GM11168 (cell line): ENCODE measurements around the gene CGN.

Experiments
- in situ Hi-C: fragments of 300-500 bp; cut with MboI; formaldehyde crosslinking; loops from one replicate; pipeline ENCODE4 v1.12.0; 2022; ENCODE audit warnings: low sequenced_read_pairs; ENCODE audit not compliant: unreplicated experiment

Gene CGN

GRCh38 chr1:151546011-151546925, 35.1 kb downstream of the CGN start:
- in situ Hi-C loops, result no loop called here

GRCh38 chr1:151547119-151547899, 36.1 kb downstream of the CGN start:
- in situ Hi-C loops, result no loop called here

GRCh38 chr1:151547900-151548230, 36.7 kb downstream of the CGN start:
- in situ Hi-C loops, result no loop called here

DNA sequence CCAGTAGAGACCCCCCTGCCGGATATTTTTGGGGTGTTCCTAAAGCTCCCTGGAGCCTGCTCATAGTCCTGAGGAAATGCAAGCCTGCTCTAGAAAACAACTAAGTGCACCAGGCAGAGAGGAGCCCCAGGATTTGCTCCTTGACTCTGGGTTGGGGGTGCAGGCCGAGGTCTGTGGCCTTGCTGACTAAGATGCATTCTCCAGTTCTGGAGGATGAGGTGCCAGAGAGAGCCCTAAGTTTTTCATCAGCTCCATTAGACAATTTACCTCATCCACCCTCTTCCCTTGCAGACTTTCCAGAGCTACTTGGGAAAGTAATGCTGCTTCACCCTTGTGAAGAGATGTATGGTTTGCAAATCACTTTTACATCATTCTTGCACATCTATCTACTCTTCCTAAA, 38.0 kb downstream of the CGN start:
- in situ Hi-C loops, result no loop called here

DNA sequence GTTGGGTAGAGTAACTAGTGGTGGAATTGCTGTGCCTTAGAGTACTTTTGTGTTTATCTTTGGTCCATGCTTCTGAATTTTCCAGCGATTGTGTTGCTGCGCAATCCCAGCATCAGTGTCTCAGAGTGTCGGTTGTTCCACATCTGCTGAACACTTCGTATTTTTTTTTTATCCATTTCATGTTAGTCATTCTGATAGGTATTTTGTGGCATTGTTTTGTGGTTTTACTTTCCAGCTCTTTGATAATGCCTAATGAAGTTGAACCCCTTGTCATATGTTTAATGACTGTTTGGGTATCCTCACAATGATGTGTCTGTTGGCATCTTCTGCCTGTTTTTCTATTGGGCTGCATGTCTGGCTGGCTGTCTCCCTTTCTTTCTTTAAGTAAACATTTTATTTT, 42.5 kb downstream of the CGN start:
- in situ Hi-C loops, result no loop called here

GRCh38 chr1:151556052-151556451, 44.9 kb downstream of the CGN start:
- in situ Hi-C loops, result no loop called here

DNA sequence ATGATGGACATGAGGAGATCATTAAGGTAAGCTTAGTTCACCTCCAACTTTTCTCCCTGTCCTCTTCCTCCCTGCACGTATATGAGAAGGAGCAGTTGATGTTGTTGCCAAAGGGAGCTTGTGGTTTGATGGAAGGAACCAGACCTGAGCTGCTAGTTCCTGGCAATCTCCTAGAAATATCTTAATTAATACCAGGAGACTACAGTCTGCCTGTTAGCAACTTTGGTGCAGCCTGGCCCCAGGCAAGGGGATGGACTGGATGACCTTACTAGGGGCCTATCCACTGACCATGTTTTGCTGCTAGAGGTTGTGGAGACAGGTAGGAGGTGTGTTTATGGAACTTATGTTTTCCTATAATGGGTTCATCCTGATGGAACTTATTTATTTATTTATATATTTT, 51.5 kb downstream of the CGN start:
- in situ Hi-C loops, result no loop called here

- in situ Hi-C loops, result no loop called here
Measured at GRCh38 chr1:151563376-151563775, 52.2 kb downstream of the CGN start.

- in situ Hi-C loops, result no loop called here
Measured at GRCh38 chr1:151565502-151566189, 54.5 kb downstream of the CGN start.

GRCh38 chr1:151568626-151569088, 57.5 kb downstream of the CGN start:
- in situ Hi-C loops, result no loop called here

GRCh38 chr1:151570819-151571218, 59.6 kb downstream of the CGN start:
- in situ Hi-C loops, result no loop called here

DNA sequence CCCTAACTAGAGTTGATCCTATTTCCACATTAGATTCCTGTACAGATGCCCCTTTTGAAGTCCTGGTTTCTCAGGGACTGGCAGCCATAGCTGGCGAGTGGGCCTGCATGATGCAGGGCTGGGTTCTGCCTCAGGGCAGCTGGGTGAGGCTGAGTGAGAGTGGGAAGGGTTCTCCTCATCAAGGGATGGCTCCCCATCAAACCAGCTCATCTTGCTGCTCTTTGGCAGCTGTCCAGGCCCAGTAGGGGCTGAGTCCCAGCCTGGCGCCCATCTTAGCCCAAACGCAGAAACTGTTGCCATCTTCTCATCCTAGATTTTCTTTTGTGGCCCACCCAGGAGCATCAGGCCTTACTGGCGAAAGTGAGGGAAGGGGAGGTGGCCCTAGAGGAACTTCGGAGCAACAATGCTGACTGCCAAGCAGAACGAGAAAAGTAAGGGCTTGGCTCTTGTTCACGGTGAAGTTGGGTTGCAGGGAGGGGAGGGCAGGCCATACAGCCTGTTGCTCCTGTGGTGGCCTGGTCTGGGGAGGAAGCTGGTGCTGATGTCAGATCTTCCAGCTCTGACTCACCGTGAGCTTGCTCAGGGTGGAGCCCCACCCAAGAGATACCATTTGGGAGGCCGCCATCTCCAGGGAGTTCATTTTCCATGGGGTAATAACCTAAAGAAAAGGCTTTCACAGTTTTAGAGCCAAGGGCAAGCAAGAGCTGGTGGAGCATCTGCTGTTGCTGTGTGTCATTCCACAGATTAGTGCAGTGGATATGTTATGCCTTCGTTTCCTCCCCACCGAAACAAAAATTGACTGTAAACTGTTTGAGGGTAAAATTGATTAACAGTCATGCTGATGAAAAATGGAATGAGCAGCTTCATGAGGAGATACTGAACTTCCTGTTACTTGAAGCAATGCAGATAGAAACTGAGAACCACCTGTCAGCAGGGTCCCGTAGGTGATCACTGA, 63.7 kb downstream of the CGN start:
- in situ Hi-C loops, result no loop called here

GRCh38 chr1:151577173-151577572, 66.0 kb downstream of the CGN start:
- in situ Hi-C loops, result no loop called here

- in situ Hi-C loops, result no loop called here
Measured at GRCh38 chr1:151578941-151579340, 67.8 kb downstream of the CGN start.

DNA sequence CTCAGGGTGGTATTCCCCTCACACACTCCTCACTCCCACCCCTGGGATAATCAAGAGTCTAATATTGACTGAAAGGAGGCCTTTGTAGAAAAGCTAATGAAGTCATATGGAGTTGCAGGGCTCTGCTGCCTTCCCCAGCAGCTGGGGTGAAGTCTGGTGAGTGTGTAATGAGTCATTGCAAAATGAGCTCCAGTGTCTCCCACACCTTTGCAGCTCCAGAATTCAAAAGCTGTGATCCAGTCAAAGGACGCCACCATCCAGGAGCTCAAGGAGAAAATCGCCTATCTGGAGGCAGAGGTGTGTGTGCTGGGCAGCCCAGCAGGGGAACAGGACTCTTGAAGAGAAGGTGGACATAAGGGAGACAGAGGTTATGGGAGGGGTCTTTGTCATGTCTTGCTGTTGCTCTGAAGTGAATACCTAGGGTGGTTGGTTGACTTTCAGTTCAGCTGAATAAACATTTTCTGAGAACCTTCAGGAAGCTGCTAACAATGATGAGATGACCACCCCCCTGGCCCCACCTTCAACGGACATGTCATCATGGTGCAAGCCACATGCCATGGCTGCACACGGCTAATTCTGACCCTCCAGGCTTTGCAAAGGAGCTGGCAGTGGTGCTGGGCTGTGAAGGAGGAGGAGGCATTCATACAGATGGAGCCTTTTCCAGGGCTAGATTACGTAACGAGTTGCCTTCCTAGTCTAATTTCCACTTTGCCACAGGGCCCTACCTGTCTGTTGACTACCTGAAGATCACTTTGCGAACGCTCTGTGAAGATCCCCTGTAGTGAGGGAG, 68.4 kb downstream of the CGN start:
- in situ Hi-C loops, result no loop called here

GRCh38 chr1:151581451-151581850, 70.3 kb downstream of the CGN start:
- in situ Hi-C loops, result no loop called here

- in situ Hi-C loops, result no loop called here
Measured at GRCh38 chr1:151581921-151582320, 70.7 kb downstream of the CGN start.

- in situ Hi-C loops, result no loop called here
Measured at GRCh38 chr1:151583796-151584195, 72.6 kb downstream of the CGN start.

GRCh38 chr1:151584278-151584677, 73.1 kb downstream of the CGN start:
- in situ Hi-C loops, result no loop called here
